Measurements from ENCODE around the gene GNAQ. TPM values are rescaled to one million over a fixed set of nuclear protein-coding genes. Genes with fewer than 3 reads are reported as not detected.
A peak's percentile ranks its signal among the peaks of the same experiment; 100 is the strongest.

The GNAQ gene
- total and polyA plus RNA-seq, 4 donors, result 6.8 to 19.6 (median 12.6) TPM

DNA sequence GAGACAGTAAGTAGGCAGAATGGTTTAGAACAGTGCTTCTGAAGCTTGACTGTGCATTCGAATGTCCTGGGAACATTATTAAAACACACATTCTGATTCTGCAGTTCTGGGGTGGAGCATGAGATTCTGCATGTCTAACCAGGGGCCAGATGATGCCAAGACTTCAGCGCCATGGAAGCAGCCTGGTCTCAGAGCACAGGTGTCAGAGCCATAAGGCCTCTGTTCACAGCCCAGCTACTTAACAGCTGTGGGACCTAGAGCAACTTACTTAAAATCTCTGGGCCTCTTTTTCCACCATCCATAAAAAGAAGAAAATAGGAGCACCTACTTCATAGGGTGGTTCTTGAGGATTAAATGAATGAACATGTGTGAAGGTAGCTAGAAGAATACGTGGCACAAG is 84.0 kb downstream of the GNAQ start:
- Histone ChIP-seq H3K9me3 (ENCODE audit: control insufficient read depth in 4 of 4, low read length in 3 of 4) (no peaks in the 10 kb centered on the region), H3K9ac (ENCODE audit: low read depth in 1 of 2, low read length in 2 of 2) (no peak overlapping the region), H3K36me3 (ENCODE audit: control insufficient read depth in 4 of 4, insufficient read depth in 3 of 4, low read depth in 1 of 4, low read length in 3 of 4) (no peaks in the 10 kb centered on the region), H3K27me3 (ENCODE audit: control insufficient read depth in 4 of 4, insufficient read depth in 4 of 4, low read length in 3 of 4) (no peaks in the 10 kb centered on the region), H3K4me1 (ENCODE audit: control insufficient read depth in 4 of 4, insufficient read depth in 4 of 4, low read length in 3 of 4) (peaks cover 0 to 23% (median 14%) of the 10 kb centered on the region in 4 donors), H3K27ac (ENCODE audit: low read depth in 1 of 2, low read length in 2 of 2) (no peak overlapping the region), H3K4me3 (ENCODE audit: low read depth in 1 of 3, low read length in 3 of 3) (no peak overlapping the region)
- 92% methylated on average over 3 of the region's 3 CpGs for WGBS
- no peak for DNase-seq (ENCODE audit: low spot score)
- TF ChIP-seq FOXA2 (IDR thresholded peaks at IDR 0.05) (no peak), YY1 (IDR thresholded peaks at IDR 0.05) (no peak), EGR1 (IDR thresholded peaks at IDR 0.05; ENCODE audit: low read depth in 2 of 2) (no peak), HNF4A (conservative IDR thresholded peaks at IDR 0.05) (no peak), JUND (IDR thresholded peaks at IDR 0.05) (no peak), TAF1 (conservative IDR thresholded peaks at IDR 0.05) (no peak), RAD21 (IDR thresholded peaks at IDR 0.05) (no peak), GABPA (IDR thresholded peaks at IDR 0.05 in 1 of 2, conservative IDR thresholded peaks at IDR 0.05 in 1 of 2) (no peak), MAX (IDR thresholded peaks at IDR 0.05) (no peak), HNF4G (IDR thresholded peaks at IDR 0.05) (no peak)
- TF ChIP-seq, protein P1, sequence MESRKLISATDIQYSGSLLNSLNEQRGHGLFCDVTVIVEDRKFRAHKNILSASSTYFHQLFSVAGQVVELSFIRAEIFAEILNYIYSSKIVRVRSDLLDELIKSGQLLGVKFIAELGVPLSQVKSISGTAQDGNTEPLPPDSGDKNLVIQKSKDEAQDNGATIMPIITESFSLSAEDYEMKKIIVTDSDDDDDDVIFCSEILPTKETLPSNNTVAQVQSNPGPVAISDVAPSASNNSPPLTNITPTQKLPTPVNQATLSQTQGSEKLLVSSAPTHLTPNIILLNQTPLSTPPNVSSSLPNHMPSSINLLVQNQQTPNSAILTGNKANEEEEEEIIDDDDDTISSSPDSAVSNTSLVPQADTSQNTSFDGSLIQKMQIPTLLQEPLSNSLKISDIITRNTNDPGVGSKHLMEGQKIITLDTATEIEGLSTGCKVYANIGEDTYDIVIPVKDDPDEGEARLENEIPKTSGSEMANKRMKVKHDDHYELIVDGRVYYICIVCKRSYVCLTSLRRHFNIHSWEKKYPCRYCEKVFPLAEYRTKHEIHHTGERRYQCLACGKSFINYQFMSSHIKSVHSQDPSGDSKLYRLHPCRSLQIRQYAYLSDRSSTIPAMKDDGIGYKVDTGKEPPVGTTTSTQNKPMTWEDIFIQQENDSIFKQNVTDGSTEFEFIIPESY (IDR thresholded peaks at IDR 0.05), result no peak

- H3K36me3 ChIP-seq (ENCODE audit: control insufficient read depth in 4 of 4, insufficient read depth in 3 of 4, low read depth in 1 of 4, low read length in 3 of 4), result no peaks in the 10 kb centered on the region
- H3K4me1 ChIP-seq (ENCODE audit: control insufficient read depth in 4 of 4, insufficient read depth in 4 of 4, low read length in 3 of 4), result peaks cover 0 to 21% (median 14%) of the 10 kb centered on the region in 4 donors
- 70% methylated on average over 5 of the region's 5 CpGs for WGBS
- H3K27me3 ChIP-seq (ENCODE audit: control insufficient read depth in 4 of 4, insufficient read depth in 4 of 4, low read length in 3 of 4), result no peaks in the 10 kb centered on the region
- H3K4me3 ChIP-seq (ENCODE audit: low read depth in 1 of 3, low read length in 3 of 3), result no peak overlapping the region
- no peak for DNase-seq (ENCODE audit: low spot score)
- TF ChIP-seq NR2F2 (IDR thresholded peaks at IDR 0.05) (no peak), GABPA (IDR thresholded peaks at IDR 0.05 in 1 of 2, conservative IDR thresholded peaks at IDR 0.05 in 1 of 2) (no peak), HNF4A (conservative IDR thresholded peaks at IDR 0.05) (no peak), FOXA1 (IDR thresholded peaks at IDR 0.05) (no peak)
- peak overlapping the region in 1 of 2 donors; percentile 21 for H3K27ac ChIP-seq (ENCODE audit: low read depth in 1 of 2, low read length in 2 of 2)
- no peak overlapping the region for H3K9ac ChIP-seq (ENCODE audit: low read depth in 1 of 2, low read length in 2 of 2)
- H3K9me3 ChIP-seq (ENCODE audit: control insufficient read depth in 4 of 4, low read length in 3 of 4), result no peaks in the 10 kb centered on the region
Measured at GRCh38 chr9:77946969-77947620, 84.5 kb downstream of the GNAQ start.

GRCh38 chr9:77946296-77946695 is 85.3 kb downstream of the GNAQ start:
- no peak for DNase-seq (ENCODE audit: low spot score)
- H3K27me3 ChIP-seq (ENCODE audit: control insufficient read depth in 4 of 4, insufficient read depth in 4 of 4, low read length in 3 of 4), result no peaks in the 10 kb centered on the region
- no peaks in the 10 kb centered on the region for H3K36me3 ChIP-seq (ENCODE audit: control insufficient read depth in 4 of 4, insufficient read depth in 3 of 4, low read depth in 1 of 4, low read length in 3 of 4)
- no peak overlapping the region for H3K9ac ChIP-seq (ENCODE audit: low read depth in 1 of 2, low read length in 2 of 2)
- no peak overlapping the region for H3K27ac ChIP-seq (ENCODE audit: low read depth in 1 of 2, low read length in 2 of 2)
- WGBS, result 79% methylated on average over 4 of the region's 4 CpGs
- TF ChIP-seq GABPA (IDR thresholded peaks at IDR 0.05 in 1 of 2, conservative IDR thresholded peaks at IDR 0.05 in 1 of 2), result no peak
- no peak for TF ChIP-seq RXRA (IDR thresholded peaks at IDR 0.05)
- TF ChIP-seq YY1 (IDR thresholded peaks at IDR 0.05), result no peak
- TF ChIP-seq TAF1 (conservative IDR thresholded peaks at IDR 0.05), result no peak
- no peak for TF ChIP-seq JUND (IDR thresholded peaks at IDR 0.05)
- no peak for TF ChIP-seq MAX (IDR thresholded peaks at IDR 0.05)
- peaks cover 0 to 21% (median 14%) of the 10 kb centered on the region in 4 donors for H3K4me1 ChIP-seq (ENCODE audit: control insufficient read depth in 4 of 4, insufficient read depth in 4 of 4, low read length in 3 of 4)
- H3K9me3 ChIP-seq (ENCODE audit: control insufficient read depth in 4 of 4, low read length in 3 of 4), result no peaks in the 10 kb centered on the region
- no peak overlapping the region for H3K4me3 ChIP-seq (ENCODE audit: low read depth in 1 of 3, low read length in 3 of 3)
